Natural killer cell (primary cell): Measurements from ENCODE around the gene TPX2. TPM values are rescaled to one million over a fixed set of nuclear protein-coding genes. Genes with fewer than 3 reads are reported as not detected.

Experiments
- ATAC-seq, 3 donors: fragments of 150-1000 bp in 2 of 3; fragments of 200-7000 bp in 1 of 3; cut with Tn5 transposase; 1 replicate in 1 of 3; 2 replicates in 2 of 3; pipeline ENCODE4 v1.10.0; 2021; ENCODE audit warnings: mild to moderate bottlenecking in 2 of 3, moderate library complexity in 2 of 3
- DNase-seq, 2 donors: peaks; one replicate each; pipeline versions ENCODE4 v3.0.0 to v3.0.0-alpha.2; 2013 to 2021; ENCODE audit warnings: mixed read lengths in 1 of 2
- H3K27ac ChIP-seq: one replicate; pipeline ENCODE4 v1.5.1; 2013; ENCODE audit warnings: mild to moderate bottlenecking, low read length
- H3K27me3 ChIP-seq: one replicate; pipeline ENCODE4 v1.6.1; 2013; ENCODE audit warnings: low read length; ENCODE audit not compliant: control insufficient read depth, insufficient read depth
- H3K36me3 ChIP-seq: one replicate; pipeline ENCODE4 v1.6.1; 2013; ENCODE audit warnings: low read length; ENCODE audit not compliant: control insufficient read depth, insufficient read depth
- H3K4me1 ChIP-seq: one replicate; pipeline ENCODE4 v1.6.1; 2013; ENCODE audit warnings: low read length; ENCODE audit not compliant: control insufficient read depth, insufficient read depth
- H3K4me3 ChIP-seq: one replicate; pipeline ENCODE4 v1.5.1; 2013; ENCODE audit warnings: low read length
- H3K9me3 ChIP-seq: one replicate; pipeline ENCODE4 v1.6.1; 2013; ENCODE audit warnings: low read length; ENCODE audit not compliant: control insufficient read depth, insufficient read depth
- H3K27ac Mint-ChIP-seq, 2 donors: one replicate each; pipeline ENCODE4 v1.8.0; 2022; ENCODE audit warnings: mild to moderate bottlenecking in 2 of 2, mixed read lengths in 2 of 2, moderate library complexity in 1 of 2
- H3K27me3 Mint-ChIP-seq, 2 donors: one replicate each; pipeline ENCODE4 v1.8.0; 2022; ENCODE audit warnings: low read depth in 2 of 2, mixed read lengths in 2 of 2
- H3K36me3 Mint-ChIP-seq: one replicate; pipeline ENCODE4 v1.8.0; 2022; ENCODE audit warnings: mixed read lengths
- H3K4me1 Mint-ChIP-seq, 2 donors: one replicate each; pipeline ENCODE4 v1.8.0; 2022; ENCODE audit warnings: mixed read lengths in 2 of 2
- H3K4me3 Mint-ChIP-seq: one replicate; pipeline ENCODE4 v1.8.0; 2022; ENCODE audit warnings: mild to moderate bottlenecking, moderate library complexity, mixed read lengths
- H3K9me3 Mint-ChIP-seq, 2 donors: one replicate each; pipeline ENCODE4 v1.8.0; 2022; ENCODE audit warnings: mixed read lengths in 2 of 2
- WGBS: methylation state at CpG from one replicate; pipeline ENCODE4 v1.1.7; 2013; ENCODE audit warnings: missing lambda C conversion rate; ENCODE audit not compliant: insufficient coverage; 5-methylcytosine and 5-hydroxymethylcytosine counted together
- intact Hi-C: fragments of 100-400 bp; cut with micrococcal nuclease; formaldehyde crosslinking; loops from one replicate; pipeline ENCODE4 v1.14.2; 2022
- total RNA-seq, 4 donors: library from RNA; stranded (reverse); fragments of 120-200 nt in 1 of 4; gene quantifications; one replicate each; pipeline versions ENCODE4 v1.2.3 to v1.2.4, GENCODE V29; 2013 to 2022
- TF ChIP-seq, protein P1 (sequence below): fragments of 200-600 bp; IDR thresholded peaks from one replicate; pipeline ENCODE4 v1.8.0; 2022; ENCODE audit warnings: antibody characterized with exemption

TPX2 gene
- total RNA-seq, 3 donors from 2014 or later (not counting 1 experiment from before 2014, with no cell fraction given): 2.2 to 4.2 (median 2.2) TPM

DNA sequence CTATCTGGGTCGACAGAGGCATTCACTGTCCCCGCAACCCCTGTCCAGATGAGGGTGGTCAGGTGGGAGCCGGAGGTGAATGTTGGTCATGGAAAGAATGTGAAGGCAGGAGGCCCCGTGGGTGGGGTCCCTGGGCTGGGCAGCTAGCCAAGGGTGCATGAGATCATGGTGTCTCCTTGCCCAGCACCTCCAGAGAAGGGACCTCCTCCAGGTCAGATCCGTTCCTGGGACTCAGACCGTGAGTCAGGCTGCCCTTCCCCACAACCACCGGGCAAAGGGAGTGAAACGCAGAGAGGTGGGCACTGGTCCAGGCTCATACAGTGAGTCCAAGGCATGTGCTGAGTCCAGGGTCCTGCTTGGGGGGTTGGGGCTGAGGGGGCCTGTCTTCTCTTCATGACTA is 102.8 kb downstream of the TPX2 start:
- H3K36me3 ChIP-seq: no peaks in the 10 kb centered on the region
- 82% methylated on average over 8 of the region's 8 CpGs for WGBS
- no peak for ATAC-seq
- H3K4me1 ChIP-seq: peaks cover 18% of the 10 kb centered on the region
- Mint-ChIP-seq H3K27ac (no peak overlapping the region), H3K27me3 (no peaks in the 10 kb centered on the region), H3K4me1 (no peaks in the 10 kb centered on the region), H3K4me3 (no peak overlapping the region), H3K9me3 (no peaks in the 10 kb centered on the region), H3K36me3 (no peaks in the 10 kb centered on the region)
- TF ChIP-seq, protein P1, sequence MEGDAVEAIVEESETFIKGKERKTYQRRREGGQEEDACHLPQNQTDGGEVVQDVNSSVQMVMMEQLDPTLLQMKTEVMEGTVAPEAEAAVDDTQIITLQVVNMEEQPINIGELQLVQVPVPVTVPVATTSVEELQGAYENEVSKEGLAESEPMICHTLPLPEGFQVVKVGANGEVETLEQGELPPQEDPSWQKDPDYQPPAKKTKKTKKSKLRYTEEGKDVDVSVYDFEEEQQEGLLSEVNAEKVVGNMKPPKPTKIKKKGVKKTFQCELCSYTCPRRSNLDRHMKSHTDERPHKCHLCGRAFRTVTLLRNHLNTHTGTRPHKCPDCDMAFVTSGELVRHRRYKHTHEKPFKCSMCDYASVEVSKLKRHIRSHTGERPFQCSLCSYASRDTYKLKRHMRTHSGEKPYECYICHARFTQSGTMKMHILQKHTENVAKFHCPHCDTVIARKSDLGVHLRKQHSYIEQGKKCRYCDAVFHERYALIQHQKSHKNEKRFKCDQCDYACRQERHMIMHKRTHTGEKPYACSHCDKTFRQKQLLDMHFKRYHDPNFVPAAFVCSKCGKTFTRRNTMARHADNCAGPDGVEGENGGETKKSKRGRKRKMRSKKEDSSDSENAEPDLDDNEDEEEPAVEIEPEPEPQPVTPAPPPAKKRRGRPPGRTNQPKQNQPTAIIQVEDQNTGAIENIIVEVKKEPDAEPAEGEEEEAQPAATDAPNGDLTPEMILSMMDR: no peak
- intact Hi-C loops: no loop called here
- H3K9me3 ChIP-seq: no peaks in the 10 kb centered on the region
- peaks cover 5% of the 10 kb centered on the region for H3K27me3 ChIP-seq
- H3K4me3 ChIP-seq: no peak overlapping the region
- no peak for DNase-seq
- no peak overlapping the region for H3K27ac ChIP-seq

DNA sequence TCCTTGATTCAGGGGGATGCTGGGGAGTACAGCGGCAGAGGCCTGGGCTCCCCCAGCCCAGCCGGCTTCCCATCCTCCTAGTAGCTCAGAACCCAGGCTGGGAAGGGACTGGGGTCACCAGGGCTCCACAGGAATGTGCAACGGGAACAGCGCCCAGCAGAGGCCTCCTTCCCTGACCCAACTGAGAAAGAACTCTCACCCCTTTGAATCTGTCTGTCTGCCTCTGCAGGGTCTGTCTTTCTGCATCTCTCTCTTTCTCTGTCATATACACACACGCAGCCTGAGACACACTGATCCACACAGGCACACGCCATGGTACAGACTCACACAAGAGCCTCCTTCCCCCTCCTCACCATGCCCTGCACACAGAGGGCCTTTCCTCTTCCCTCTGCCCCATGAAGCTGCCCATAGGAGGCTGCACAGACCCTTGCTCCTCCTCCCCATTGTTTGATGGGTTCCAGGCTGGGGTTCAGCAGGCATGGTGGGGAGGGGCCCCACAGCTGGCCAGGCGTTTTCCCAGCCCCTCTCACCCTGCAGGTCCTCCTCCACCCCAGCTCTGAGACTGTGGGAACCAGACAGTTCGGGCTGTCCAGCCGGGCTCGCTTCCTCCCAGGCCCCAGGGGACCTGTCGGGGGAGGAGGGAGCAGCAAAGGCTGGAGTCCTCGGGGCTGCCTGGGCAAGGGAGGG is 103.5 kb downstream of the TPX2 start:
- H3K36me3 ChIP-seq: no peaks in the 10 kb centered on the region
- TF ChIP-seq, protein P1: no peak
- Mint-ChIP-seq H3K9me3 (no peaks in the 10 kb centered on the region), H3K36me3 (no peaks in the 10 kb centered on the region), H3K4me1 (no peaks in the 10 kb centered on the region), H3K27ac (no peak overlapping the region), H3K4me3 (no peak overlapping the region), H3K27me3 (no peaks in the 10 kb centered on the region)
- no peak overlapping the region for H3K4me3 ChIP-seq
- no peaks in the 10 kb centered on the region for H3K9me3 ChIP-seq
- ATAC-seq (no peak), DNase-seq (no peak)
- intact Hi-C loops: no loop called here
- no peak overlapping the region for H3K27ac ChIP-seq
- 75% methylated on average over 12 of the region's 12 CpGs for WGBS
- peaks cover 5% of the 10 kb centered on the region for H3K27me3 ChIP-seq
- H3K4me1 ChIP-seq: peaks cover 11% of the 10 kb centered on the region

DNA sequence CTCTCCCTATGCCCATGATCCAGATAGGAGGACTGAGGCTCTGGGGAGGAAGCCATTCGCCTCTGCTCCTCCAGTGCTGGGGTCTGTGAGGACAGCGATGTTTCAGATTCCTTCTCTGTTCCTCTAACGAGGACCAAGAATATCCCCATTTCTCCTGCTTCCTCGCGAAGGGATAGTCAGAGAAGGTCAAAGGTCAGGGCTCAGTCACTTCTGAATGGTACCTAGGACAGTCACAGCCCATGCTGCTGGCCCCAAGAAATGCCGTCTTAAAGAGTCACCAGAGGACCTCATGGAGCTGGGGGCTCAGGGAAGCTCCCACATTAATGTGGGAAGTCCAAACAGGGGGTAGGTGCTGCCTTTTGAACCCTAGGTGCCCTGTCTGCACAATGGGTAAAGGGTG is 104.2 kb downstream of the TPX2 start:
- intact Hi-C loops: no loop called here
- H3K27me3 Mint-ChIP-seq: no peaks in the 10 kb centered on the region
- Histone ChIP-seq H3K36me3 (no peaks in the 10 kb centered on the region), H3K4me3 (no peak overlapping the region), H3K27me3 (peaks cover 1% of the 10 kb centered on the region), H3K9me3 (no peaks in the 10 kb centered on the region), H3K4me1 (peaks cover 4% of the 10 kb centered on the region), H3K27ac (no peak overlapping the region)
- DNase-seq: no peak
- no peak overlapping the region for H3K4me3 Mint-ChIP-seq
- TF ChIP-seq, protein P1: no peak
- no peaks in the 10 kb centered on the region for H3K9me3 Mint-ChIP-seq
- ATAC-seq: no peak
- no peak overlapping the region for H3K27ac Mint-ChIP-seq
- 93% methylated on average over 6 of the region's 6 CpGs for WGBS
- no peaks in the 10 kb centered on the region for H3K4me1 Mint-ChIP-seq
- H3K36me3 Mint-ChIP-seq: no peaks in the 10 kb centered on the region

DNA sequence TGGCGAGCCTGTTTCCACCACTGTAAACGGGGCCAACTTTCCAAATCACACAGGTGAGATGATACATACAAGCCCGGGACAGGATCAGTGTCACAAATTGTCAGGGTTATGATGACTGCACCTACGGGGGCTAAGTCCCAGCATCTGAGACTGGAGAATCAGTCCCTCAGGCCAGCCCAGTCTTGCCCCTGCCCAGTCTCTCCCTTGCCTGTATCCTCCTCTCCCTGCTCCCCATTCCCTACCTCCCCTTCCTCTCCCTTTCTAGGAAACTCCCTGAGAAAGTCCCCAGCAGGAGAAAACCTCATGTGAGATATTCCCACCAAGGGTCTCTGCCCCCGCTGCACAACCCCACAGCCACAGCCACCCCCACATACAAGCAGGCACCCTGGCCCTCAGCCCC is 104.8 kb downstream of the TPX2 start:
- Mint-ChIP-seq H3K9me3 (no peaks in the 10 kb centered on the region), H3K27ac (no peak overlapping the region), H3K36me3 (no peaks in the 10 kb centered on the region), H3K27me3 (no peaks in the 10 kb centered on the region), H3K4me3 (no peak overlapping the region), H3K4me1 (no peaks in the 10 kb centered on the region)
- H3K27ac ChIP-seq: no peak overlapping the region
- H3K4me1 ChIP-seq: peaks cover 4% of the 10 kb centered on the region
- ATAC-seq: no peak
- DNase-seq: no peak
- TF ChIP-seq, protein P1: no peak
- H3K4me3 ChIP-seq: no peak overlapping the region
- H3K9me3 ChIP-seq: no peaks in the 10 kb centered on the region
- intact Hi-C loops: no loop called here
- H3K27me3 ChIP-seq: no peaks in the 10 kb centered on the region
- H3K36me3 ChIP-seq: no peaks in the 10 kb centered on the region
- 93% methylated on average over 5 of the region's 5 CpGs for WGBS
